NT2/D1 (cell line): ENCODE measurements around the gene LRRC8C.

Experiments used
- YY1 ChIP-seq: IDR thresholded peaks from 2 replicates; pipeline ENCODE4 v1.6.1; 2011; ENCODE audit not compliant: insufficient read length, insufficient read depth
- ZNF274 ChIP-seq: IDR thresholded peaks from 2 replicates; pipeline ENCODE4 v1.6.1; 2011; ENCODE audit warnings: mild to moderate bottlenecking, low read depth, low read length

GRCh38 chr1:89660224-89661061 lies 27.5 kb downstream of the LRRC8C start:
- TF ChIP-seq ZNF274 (no peak), YY1 (no peak)
